A673 (cell line): Measurements from ENCODE around the gene ARHGEF28.

ENCODE experiments used
- EZH2 ChIP-seq: fragments of 200-600 bp; sonication (generic); IDR thresholded peaks from 2 replicates; pipeline ENCODE4 v1.6.1; 2017; ENCODE audit warnings: borderline replicate concordance, low read depth, mild to moderate bottlenecking, mixed read lengths, antibody characterized with exemption, low read length; ENCODE audit not compliant: poor library complexity, severe bottlenecking
- TF ChIP-seq, protein P1 (sequence below): fragments of 300-800, 200-600 bp; sonication (generic); conservative IDR thresholded peaks from 2 replicates; pipeline ENCODE4 v1.5.1; 2017; ENCODE audit warnings: low read depth, mild to moderate bottlenecking, antibody characterized with exemption, low read length, moderate library complexity, mixed read lengths

DNA sequence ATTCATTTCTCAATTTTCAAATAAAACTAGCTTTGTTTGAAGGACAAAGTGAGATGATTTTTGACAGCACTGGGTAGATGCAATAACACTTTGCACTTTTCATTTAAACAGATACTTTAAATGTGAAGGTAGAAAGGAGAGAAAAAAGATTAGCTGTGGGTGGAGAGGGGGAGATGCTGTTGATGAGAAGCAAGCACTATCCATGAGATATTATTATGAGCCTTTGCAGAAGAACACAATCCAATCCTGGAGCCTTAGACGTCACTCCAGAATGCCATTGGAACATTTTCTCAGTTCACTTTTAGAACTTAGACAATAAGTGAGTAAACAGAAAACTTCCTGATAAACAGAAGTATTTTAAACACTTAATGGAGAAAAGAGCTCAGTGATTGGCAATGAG, 351.1 kb downstream of the ARHGEF28 start:
- TF ChIP-seq EZH2: no peak
- TF ChIP-seq, protein P1, sequence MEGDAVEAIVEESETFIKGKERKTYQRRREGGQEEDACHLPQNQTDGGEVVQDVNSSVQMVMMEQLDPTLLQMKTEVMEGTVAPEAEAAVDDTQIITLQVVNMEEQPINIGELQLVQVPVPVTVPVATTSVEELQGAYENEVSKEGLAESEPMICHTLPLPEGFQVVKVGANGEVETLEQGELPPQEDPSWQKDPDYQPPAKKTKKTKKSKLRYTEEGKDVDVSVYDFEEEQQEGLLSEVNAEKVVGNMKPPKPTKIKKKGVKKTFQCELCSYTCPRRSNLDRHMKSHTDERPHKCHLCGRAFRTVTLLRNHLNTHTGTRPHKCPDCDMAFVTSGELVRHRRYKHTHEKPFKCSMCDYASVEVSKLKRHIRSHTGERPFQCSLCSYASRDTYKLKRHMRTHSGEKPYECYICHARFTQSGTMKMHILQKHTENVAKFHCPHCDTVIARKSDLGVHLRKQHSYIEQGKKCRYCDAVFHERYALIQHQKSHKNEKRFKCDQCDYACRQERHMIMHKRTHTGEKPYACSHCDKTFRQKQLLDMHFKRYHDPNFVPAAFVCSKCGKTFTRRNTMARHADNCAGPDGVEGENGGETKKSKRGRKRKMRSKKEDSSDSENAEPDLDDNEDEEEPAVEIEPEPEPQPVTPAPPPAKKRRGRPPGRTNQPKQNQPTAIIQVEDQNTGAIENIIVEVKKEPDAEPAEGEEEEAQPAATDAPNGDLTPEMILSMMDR: no peak
